ENCODE data around the gene TBCC.

Gene TBCC

DNA sequence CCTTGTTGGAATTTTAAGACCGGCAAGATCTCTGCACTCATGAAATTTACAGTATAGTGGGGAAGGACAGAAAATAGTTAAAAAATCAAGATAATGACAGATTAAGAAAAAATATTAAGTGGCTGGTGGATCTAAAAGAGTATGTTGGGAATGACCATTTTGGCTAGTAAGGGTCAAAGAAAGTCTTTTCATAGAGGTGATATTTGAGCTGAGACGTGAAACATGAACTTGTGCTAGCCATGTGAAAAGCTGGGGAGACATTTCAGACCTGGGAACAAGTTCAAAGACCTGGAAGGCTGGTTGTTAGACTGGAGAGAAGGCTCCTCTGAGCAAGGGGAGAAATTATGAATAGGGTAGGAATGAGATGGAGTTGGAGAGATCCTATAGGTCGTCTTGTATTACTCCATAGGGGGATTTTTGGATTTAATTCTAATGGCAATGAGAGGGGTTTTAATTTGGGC, 40.7 kb upstream of the TBCC start:
- Histone ChIP-seq H3K4me3 (ENCODE audit: control insufficient read depth in 1 of 7, extremely low read depth in 1 of 7, insufficient read depth in 4 of 7, low read depth in 2 of 7, low read length in 6 of 7) (peak overlapping the region in 2 of 7 experiments; percentile 2 to 19), H3K27ac (ENCODE audit: insufficient read depth in 1 of 2, low read depth in 1 of 2, low read length in 2 of 2, poor library complexity in 1 of 2, severe bottlenecking in 2 of 2) (peak overlapping the region in 1 of 2 experiments; percentile 25), H3K9me3 (ENCODE audit: control extremely low read depth in 1 of 5, control insufficient read depth in 4 of 5, insufficient read depth in 2 of 5, low read depth in 1 of 5, low read length in 4 of 5) (no peaks in the 10 kb centered on the region), H3K27me3 (replicated peaks in 2 of 5; ENCODE audit: control insufficient read depth in 4 of 5, insufficient read depth in 5 of 5, low read length in 4 of 5) (no peaks in the 10 kb centered on the region), H3K36me3 (ENCODE audit: control insufficient read depth in 4 of 4, insufficient read depth in 4 of 4, low read length in 3 of 4) (peaks cover 0 to 9% (median 0%) of the 10 kb centered on the region in 4 experiments), H3K4me1 (ENCODE audit: control extremely low read depth in 1 of 4, control insufficient read depth in 4 of 4, insufficient read depth in 4 of 4, low read length in 3 of 4) (peaks cover 23 to 46% (median 32%) of the 10 kb centered on the region in 4 experiments)
- no peak for DNase-seq
- WGBS (ENCODE audit: insufficient coverage) = 92% methylated on average over 3 of the region's 3 CpGs
- POLR2A ChIA-PET = no interaction called here
- CTCF ChIA-PET = interaction anchor here (1.4 to 1.8 kb wide), 2 partner anchors 59 to 61 kb away, joined by 4 read pairs; no protein-coding TSS in a partner anchor

DNA sequence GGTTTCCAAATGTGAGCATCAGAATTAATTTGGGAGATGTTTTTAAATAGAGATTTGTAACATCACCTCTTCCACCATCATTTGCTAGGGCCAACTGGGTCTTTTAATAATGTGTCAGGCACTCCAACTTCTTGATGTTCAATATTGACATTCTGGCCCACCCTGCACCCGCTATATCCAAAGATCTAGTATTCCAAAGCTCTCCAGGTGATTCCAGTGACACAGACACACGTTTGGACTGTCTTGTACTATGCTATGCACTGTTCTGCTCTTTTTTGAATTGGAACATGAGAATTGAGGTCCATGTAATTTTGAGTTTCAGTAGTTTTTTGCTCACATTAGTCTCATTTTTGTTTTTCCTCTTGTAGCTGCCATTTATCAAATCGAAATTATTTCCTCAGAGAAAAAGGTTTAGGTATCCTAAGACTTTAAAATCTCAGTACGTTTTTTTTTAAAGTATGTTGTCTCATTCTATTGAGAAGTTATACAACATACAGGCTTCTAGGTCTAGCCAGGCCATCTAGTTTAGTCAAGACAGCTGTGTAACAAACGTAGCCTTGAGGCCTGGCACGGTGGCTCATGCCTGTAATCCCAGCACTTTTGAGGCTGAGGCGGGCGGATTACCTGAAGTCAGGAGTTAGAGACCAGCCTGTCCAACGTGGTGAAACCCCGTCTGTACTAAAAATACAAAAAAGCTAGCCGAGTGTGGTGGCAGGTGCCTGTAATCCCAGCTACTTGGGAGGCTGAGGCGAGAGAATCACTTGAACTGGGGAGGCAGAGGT, 39.0 kb upstream of the TBCC start:
- WGBS (ENCODE audit: insufficient coverage) = 84% methylated on average over 3 of the region's 12 CpGs
- Histone ChIP-seq H3K36me3 (ENCODE audit: control insufficient read depth in 4 of 4, insufficient read depth in 4 of 4, low read length in 3 of 4) (peaks cover 0 to 6% (median 0%) of the 10 kb centered on the region in 4 experiments), H3K4me3 (ENCODE audit: control insufficient read depth in 1 of 7, extremely low read depth in 1 of 7, insufficient read depth in 4 of 7, low read depth in 2 of 7, low read length in 6 of 7) (peak overlapping the region in 6 of 7 experiments; percentile 94 to 99 (median 98)), H3K27ac (ENCODE audit: insufficient read depth in 1 of 2, low read depth in 1 of 2, low read length in 2 of 2, poor library complexity in 1 of 2, severe bottlenecking in 2 of 2) (peak overlapping the region; percentile 98 to 99), H3K4me1 (ENCODE audit: control extremely low read depth in 1 of 4, control insufficient read depth in 4 of 4, insufficient read depth in 4 of 4, low read length in 3 of 4) (peaks cover 23 to 51% (median 37%) of the 10 kb centered on the region in 4 experiments), H3K9me3 (ENCODE audit: control extremely low read depth in 1 of 5, control insufficient read depth in 4 of 5, insufficient read depth in 2 of 5, low read depth in 1 of 5, low read length in 4 of 5) (no peaks in the 10 kb centered on the region), H3K27me3 (replicated peaks in 2 of 5; ENCODE audit: control insufficient read depth in 4 of 5, insufficient read depth in 5 of 5, low read length in 4 of 5) (no peaks in the 10 kb centered on the region)
- ChIA-PET CTCF (interaction anchor here (1.0 to 1.4 kb wide), 3 partner anchors 13 to 57 kb away, joined by 3 to 5 read pairs (median 4); partner anchors contain the start of gene TBCC), POLR2A (interaction anchor here (0.6 to 6.4 kb wide), 7 partner anchors 14 to 145 kb away, joined by 4 to 84 read pairs (median 5); partner anchors contain the start of genes CNPY3 and TBCC)
- DNase-seq = no peak

GRCh38 chr6:42783876-42784642, 38.2 kb upstream of the TBCC start:
- ChIA-PET CTCF (interaction anchor here (1.0 to 1.4 kb wide), 3 partner anchors 12 to 38 kb away, joined by 3 to 5 read pairs (median 3); partner anchors contain the start of gene TBCC), POLR2A (interaction anchor here (0.6 to 6.4 kb wide), 8 partner anchors 13 to 146 kb away, joined by 4 to 84 read pairs (median 5); partner anchors contain the start of genes CNPY3 and TBCC)
- peak in 1 of 3 donors; percentile 36 for DNase-seq
- Histone ChIP-seq H3K4me1 (ENCODE audit: control extremely low read depth in 1 of 4, control insufficient read depth in 4 of 4, insufficient read depth in 4 of 4, low read length in 3 of 4) (peaks cover 23 to 49% (median 39%) of the 10 kb centered on the region in 4 experiments), H3K9me3 (ENCODE audit: control extremely low read depth in 1 of 5, control insufficient read depth in 4 of 5, insufficient read depth in 2 of 5, low read depth in 1 of 5, low read length in 4 of 5) (no peaks in the 10 kb centered on the region), H3K27ac (ENCODE audit: insufficient read depth in 1 of 2, low read depth in 1 of 2, low read length in 2 of 2, poor library complexity in 1 of 2, severe bottlenecking in 2 of 2) (peak overlapping the region; percentile 98 to 99), H3K4me3 (ENCODE audit: control insufficient read depth in 1 of 7, extremely low read depth in 1 of 7, insufficient read depth in 4 of 7, low read depth in 2 of 7, low read length in 6 of 7) (peak overlapping the region; percentile 90 to 99 (median 97)), H3K36me3 (ENCODE audit: control insufficient read depth in 4 of 4, insufficient read depth in 4 of 4, low read length in 3 of 4) (peaks cover 0 to 6% (median 0%) of the 10 kb centered on the region in 4 experiments), H3K27me3 (replicated peaks in 2 of 5; ENCODE audit: control insufficient read depth in 4 of 5, insufficient read depth in 5 of 5, low read length in 4 of 5) (no peaks in the 10 kb centered on the region)
- WGBS (ENCODE audit: insufficient coverage) = 0% methylated on average over 3 of the region's 10 CpGs

DNA sequence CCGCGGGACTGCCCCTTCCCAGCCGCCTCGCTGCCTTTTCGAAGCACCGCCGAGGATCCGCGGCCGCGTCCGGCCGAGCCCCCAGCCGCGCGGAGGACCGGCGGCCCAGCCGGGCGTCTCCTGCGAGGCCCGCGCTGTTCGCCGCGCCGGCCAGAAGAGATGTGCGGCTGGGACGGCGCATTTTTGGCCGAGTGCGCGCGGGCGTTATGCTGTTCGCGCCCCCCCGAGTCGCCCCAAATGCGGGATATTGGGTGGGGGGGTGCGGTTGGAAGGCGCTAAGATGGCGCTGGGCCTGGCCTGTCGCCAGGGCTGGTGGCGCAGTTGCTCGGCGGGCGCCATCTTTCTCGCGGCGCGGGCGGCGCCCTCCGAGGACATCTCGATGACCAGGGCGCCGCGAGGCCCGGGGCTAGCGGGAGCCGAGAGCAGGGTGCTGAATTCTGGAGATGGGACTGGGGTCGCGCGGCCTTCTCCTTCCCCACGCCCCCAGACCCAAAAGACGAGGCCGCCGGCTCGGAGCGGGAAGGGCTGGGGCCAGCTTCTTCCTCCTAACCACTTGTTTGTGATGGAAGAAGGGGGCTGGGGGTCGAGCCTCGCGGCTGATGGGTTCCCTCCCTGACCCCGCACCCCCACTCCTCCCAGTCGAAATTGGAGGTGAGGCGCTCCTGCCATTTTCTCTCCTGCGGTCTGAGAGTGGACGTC, 37.4 kb upstream of the TBCC start:
- no peaks in the 10 kb centered on the region for H3K27me3 ChIP-seq (replicated peaks in 2 of 5; ENCODE audit: control insufficient read depth in 4 of 5, insufficient read depth in 5 of 5, low read length in 4 of 5)
- peak; percentile 83 to 92 (median 91) for DNase-seq
- H3K4me1 ChIP-seq (ENCODE audit: control extremely low read depth in 1 of 4, control insufficient read depth in 4 of 4, insufficient read depth in 4 of 4, low read length in 3 of 4) = peaks cover 23 to 51% (median 35%) of the 10 kb centered on the region in 4 experiments
- H3K36me3 ChIP-seq (ENCODE audit: control insufficient read depth in 4 of 4, insufficient read depth in 4 of 4, low read length in 3 of 4) = peaks cover 0 to 1% (median 0%) of the 10 kb centered on the region in 4 experiments
- peak overlapping the region; percentile 98 to 99 for H3K27ac ChIP-seq (ENCODE audit: insufficient read depth in 1 of 2, low read depth in 1 of 2, low read length in 2 of 2, poor library complexity in 1 of 2, severe bottlenecking in 2 of 2)
- ChIA-PET POLR2A (interaction anchor here (1.1 to 6.4 kb wide), 9 partner anchors 8 to 98 kb away, joined by 3 to 84 read pairs (median 5); partner anchors contain the start of genes RPL7L1 and TBCC), CTCF (interaction anchor here (1.0 to 2.1 kb wide), 8 partner anchors 10 to 96 kb away, joined by 3 to 9 read pairs (median 4); partner anchors contain the start of genes RPL7L1 and TBCC)
- under 1% methylated on average over 49 of the region's 79 CpGs for WGBS (ENCODE audit: insufficient coverage)
- H3K9me3 ChIP-seq (ENCODE audit: control extremely low read depth in 1 of 5, control insufficient read depth in 4 of 5, insufficient read depth in 2 of 5, low read depth in 1 of 5, low read length in 4 of 5) = no peaks in the 10 kb centered on the region
- H3K4me3 ChIP-seq (ENCODE audit: control insufficient read depth in 1 of 7, extremely low read depth in 1 of 7, insufficient read depth in 4 of 7, low read depth in 2 of 7, low read length in 6 of 7) = peak overlapping the region; percentile 90 to 99 (median 97)

- Histone ChIP-seq H3K4me3 (ENCODE audit: control insufficient read depth in 1 of 7, extremely low read depth in 1 of 7, insufficient read depth in 4 of 7, low read depth in 2 of 7, low read length in 6 of 7) (peak overlapping the region; percentile 90 to 99 (median 97)), H3K27me3 (replicated peaks in 2 of 5; ENCODE audit: control insufficient read depth in 4 of 5, insufficient read depth in 5 of 5, low read length in 4 of 5) (no peaks in the 10 kb centered on the region), H3K4me1 (ENCODE audit: control extremely low read depth in 1 of 4, control insufficient read depth in 4 of 4, insufficient read depth in 4 of 4, low read length in 3 of 4) (peaks cover 23 to 51% (median 36%) of the 10 kb centered on the region in 4 experiments), H3K9me3 (ENCODE audit: control extremely low read depth in 1 of 5, control insufficient read depth in 4 of 5, insufficient read depth in 2 of 5, low read depth in 1 of 5, low read length in 4 of 5) (no peaks in the 10 kb centered on the region), H3K36me3 (ENCODE audit: control insufficient read depth in 4 of 4, insufficient read depth in 4 of 4, low read length in 3 of 4) (no peaks in the 10 kb centered on the region), H3K27ac (ENCODE audit: insufficient read depth in 1 of 2, low read depth in 1 of 2, low read length in 2 of 2, poor library complexity in 1 of 2, severe bottlenecking in 2 of 2) (peak overlapping the region; percentile 98 to 99)
- ChIA-PET POLR2A (interaction anchor here (1.1 to 6.4 kb wide), 10 partner anchors 8 to 98 kb away, joined by 3 to 84 read pairs (median 4); partner anchors contain the start of genes RPL7L1 and TBCC), CTCF (interaction anchor here (0.6 to 2.1 kb wide), 6 partner anchors 9 to 97 kb away, joined by 3 to 9 read pairs (median 4); partner anchors contain the start of gene RPL7L1)
- WGBS (ENCODE audit: insufficient coverage) = 0% methylated on average over 16 of the region's 51 CpGs
- peak; percentile 82 to 91 (median 90) for DNase-seq
These were observed 36.8 kb upstream of the TBCC start for GRCh38 chr6:42782689-42783176.

Data from common myeloid progenitor, CD34-positive (primary cell).